GM20000 (cell line): ENCODE results near the gene PDGFA.

Experiments
- DNase-seq: peaks from one replicate; pipeline ENCODE4 v3.0.0; 2012; ENCODE audit warnings: low spot score
- CTCF ChIP-seq: IDR thresholded peaks from 2 replicates; pipeline ENCODE4 v1.5.1; 2012; ENCODE audit warnings: mild to moderate bottlenecking, control low read depth; ENCODE audit errors: extremely low read depth, missing control alignments

Gene PDGFA

GRCh38 chr7:538764-539685 is 19.4 kb upstream of the PDGFA start:
- no peak for TF ChIP-seq CTCF
- DNase-seq, result no peak

- TF ChIP-seq CTCF, result no peak
- DNase-seq, result no peak
Observed at GRCh38 chr7:537911-538634, 18.4 kb upstream of the PDGFA start.

GRCh38 chr7:536231-536630 is 16.6 kb upstream of the PDGFA start:
- TF ChIP-seq CTCF, result no peak
- DNase-seq, result no peak

GRCh38 chr7:534959-535358 is 15.3 kb upstream of the PDGFA start:
- no peak for DNase-seq

GRCh38 chr7:534075-534474 is 14.4 kb upstream of the PDGFA start:
- no peak for DNase-seq
- no peak for TF ChIP-seq CTCF

More at GRCh38 chr7:534959-535358, 15.3 kb upstream of the PDGFA start:
- no peak for TF ChIP-seq CTCF

GRCh38 chr7:533266-533665 is 13.6 kb upstream of the PDGFA start:
- no peak for TF ChIP-seq CTCF
- no peak for DNase-seq
